ENCODE data around the gene UBE2M. TPM values are rescaled to one million over a fixed set of nuclear protein-coding genes. Genes with fewer than 3 reads are reported as not detected.

Gene UBE2M
- total RNA-seq: 73.5 TPM in 2 replicates

DNA sequence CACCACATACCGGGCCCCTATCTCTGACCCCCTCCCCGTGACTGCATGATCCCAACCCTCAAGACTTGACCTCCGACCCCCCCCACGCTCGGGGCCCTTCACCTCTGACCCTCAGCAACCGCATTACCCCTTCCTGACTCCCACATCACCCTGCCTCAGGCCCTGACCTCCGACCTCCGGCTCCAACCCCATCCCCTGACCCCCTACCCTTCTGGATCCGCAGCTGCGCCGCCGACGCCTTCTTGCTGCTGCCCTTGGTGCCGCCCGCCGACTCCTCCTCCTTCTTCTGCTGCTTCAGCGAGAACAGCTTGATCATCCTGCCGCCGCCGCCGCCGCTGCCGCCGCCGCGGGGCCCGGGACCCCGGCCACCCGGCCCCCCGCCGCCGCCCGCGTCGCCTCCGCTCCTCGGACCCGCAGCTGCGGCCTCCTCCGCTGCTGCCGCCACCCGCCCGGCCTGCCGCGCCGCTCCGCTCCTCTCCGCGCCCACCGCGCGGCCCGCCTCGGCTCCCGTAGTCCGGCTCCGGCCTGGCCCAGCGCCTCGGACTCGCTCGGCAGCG is at the start of gene UBE2M:
TSS of gene UBE2M (minus strand) at position 546 of the 557 bp plus-strand sequence. CDS start at position 316, 230 bp downstream.

DNA sequence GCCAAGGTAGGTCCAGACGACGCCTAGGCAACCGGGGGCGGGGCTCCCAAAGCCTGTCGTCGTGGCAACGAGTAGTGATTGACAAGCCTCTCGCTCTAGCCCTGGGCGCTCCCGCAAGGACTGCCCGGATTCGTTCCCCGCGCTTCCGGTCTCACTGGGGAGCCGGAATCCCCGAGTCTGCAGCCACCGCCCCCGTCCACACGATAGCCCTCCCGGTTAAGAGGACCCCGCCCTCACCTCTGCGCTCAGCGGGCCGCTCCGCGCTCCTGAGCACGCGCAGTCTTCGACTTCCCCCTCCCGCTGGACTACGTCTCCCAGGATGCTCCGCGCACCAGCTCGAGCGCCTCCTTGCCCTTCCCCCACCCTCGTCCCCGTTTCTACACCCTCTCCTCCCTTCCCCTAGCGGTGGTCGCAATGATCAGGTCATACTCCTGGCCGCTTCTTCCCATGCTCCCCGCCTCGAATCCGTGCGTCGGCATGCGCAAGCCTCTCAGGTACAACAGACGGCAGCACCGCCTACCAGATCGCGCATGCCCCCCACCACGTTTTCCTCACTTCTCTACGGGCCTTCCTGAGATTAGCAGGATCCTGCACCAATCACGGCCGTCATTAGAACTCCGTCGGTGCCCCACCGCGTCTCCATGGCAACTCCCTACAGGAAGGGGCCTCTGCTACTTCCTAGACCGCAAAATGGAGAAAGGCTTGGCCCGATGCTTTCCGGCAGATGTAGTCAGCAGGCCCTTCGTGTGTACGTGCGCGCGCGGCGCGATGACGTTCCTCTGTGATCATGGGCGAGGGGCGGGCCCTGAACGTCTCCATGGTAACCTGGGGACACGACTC is 14.6 kb upstream of the UBE2M start, which contains the start of gene MZF1:
TSS of gene MZF1 (minus strand) at position 518 of the 840 bp plus-strand sequence. CDS start 1,946 bp downstream, outside the sequence.

DNA sequence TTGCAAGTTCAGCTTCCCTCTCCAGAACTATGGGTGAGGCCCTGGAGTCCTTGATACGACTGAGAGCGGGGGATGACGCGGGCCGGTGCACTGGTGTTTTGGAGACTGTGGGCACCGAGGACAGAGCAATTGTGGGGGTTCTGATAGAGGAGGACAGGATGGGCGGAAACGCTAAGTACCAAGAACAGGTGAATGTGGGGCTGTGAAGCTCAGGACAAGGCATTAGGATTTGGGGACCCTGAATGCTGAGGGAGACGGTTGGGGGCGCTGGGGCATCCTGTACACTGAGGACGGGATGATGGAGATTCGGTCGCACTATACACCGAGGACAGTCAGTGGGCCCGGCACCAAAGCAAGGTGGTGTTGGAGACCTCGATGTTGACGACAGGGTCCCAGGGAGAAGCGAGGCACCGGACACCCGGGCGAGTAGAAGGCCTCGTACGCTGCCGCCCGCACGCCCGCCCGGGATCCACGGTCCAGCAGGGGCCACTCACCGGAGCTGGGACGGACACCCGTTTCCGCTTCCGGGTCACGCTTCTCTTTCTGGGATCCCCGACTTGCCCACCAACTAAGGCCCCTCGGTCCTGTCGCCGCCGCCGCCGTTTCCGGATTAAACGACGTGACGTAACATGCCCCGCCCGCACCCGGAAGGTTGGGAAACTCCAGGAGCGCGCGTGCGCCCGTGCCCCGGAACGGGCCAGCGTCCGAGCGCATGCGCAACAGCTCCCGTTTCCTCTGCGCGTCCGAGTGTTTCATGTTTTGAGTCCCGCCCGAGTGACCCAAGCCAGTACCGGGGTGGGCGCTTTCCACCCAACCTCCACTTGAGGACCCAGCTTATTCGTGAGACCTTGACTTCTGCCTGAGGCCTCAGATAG is 3.7 kb downstream of the UBE2M start, which contains the start of gene CHMP2A:
TSS of gene CHMP2A (minus strand) at position 612 of the 875 bp plus-strand sequence. CDS start 893 bp downstream, outside the sequence.

DNA sequence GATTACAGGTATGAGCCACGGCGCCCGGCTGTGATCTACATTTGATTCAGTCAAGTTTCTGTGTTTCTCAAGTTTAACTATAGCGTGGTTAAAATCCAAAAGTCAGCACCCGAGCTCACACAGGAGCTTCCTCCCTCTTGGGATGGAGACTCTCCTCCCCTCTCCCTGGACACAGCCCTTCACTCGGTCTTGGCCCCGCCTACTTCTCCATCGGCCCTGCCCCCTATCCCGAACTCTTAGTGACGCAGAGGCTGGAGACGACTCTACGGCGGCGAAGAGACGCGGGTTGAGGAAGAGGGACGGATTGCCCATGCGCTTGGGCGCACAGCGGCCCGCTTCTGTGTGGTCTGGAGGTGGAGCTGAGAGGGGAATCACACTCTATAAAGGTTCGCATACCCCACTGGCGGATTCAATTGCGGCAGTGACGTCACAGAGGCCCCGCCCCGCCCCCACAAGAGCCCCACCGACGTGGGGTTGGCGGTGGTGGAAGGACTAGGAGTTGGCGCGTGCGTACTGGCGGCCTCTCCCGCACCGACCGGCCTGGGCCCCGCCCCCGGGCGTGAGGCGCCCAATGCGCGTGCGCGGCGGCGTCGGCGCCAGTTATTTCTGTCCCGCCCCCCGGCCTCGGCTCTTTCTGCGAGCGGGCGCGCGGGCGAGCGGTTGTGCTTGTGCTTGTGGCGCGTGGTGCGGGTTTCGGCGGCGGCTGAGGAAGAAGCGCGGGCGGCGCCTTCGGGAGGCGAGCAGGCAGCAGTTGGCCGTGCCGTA is 14.4 kb downstream of the UBE2M start, which contains the start of gene TRIM28:
TSS of gene TRIM28 (plus strand) at position 239 of the 765 bp plus-strand sequence. CDS start 694 bp downstream, outside the sequence.

DNA sequence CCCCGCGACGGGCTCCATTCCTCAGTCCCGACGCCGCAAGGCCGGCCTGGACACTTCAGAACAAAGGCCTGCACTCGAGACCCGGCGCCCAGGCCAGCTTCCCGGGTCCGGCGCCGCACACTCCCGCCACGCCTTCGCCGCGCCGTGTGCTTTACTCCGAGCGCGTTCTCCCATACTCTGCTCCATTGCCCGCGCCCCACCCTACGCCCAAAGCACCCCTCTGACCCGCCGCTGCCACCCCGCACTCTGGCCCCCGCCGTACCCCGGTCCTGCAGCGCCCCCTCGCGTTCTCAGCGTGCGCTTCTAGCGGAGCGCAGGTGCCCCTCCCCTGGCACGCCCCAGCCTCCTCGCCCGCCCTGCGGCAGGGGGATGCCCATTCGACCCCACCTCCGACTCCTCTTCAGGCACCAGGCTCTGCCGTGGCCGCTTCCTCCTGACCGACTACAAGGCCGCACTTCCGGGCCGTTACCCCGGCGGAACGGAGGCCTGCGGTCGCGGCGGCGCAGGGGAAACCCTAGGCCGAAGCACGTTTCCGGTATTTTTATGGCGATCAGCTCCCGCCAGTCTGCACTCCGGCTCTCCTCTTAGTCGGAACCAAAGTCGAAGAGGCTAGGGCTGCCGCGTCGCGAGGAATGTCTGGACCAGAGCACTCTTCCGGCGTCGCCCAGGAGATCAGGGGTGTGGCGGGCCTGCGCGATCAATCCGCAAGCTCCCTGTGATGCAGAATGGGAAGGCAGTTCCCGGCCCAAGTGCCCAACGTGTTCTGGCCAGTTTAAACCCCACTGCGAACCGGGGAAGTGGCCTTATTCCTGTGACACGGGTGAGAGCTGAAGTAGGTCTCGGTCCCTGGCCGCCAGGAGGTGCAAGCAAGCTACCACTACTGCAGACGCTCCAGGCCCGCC is 38.8 kb downstream of the UBE2M start, which contains the start of gene ZBTB45:
TSS of gene ZBTB45 (minus strand) at position 456 of the 902 bp plus-strand sequence. CDS start 2,137 bp downstream, outside the sequence.

DNA sequence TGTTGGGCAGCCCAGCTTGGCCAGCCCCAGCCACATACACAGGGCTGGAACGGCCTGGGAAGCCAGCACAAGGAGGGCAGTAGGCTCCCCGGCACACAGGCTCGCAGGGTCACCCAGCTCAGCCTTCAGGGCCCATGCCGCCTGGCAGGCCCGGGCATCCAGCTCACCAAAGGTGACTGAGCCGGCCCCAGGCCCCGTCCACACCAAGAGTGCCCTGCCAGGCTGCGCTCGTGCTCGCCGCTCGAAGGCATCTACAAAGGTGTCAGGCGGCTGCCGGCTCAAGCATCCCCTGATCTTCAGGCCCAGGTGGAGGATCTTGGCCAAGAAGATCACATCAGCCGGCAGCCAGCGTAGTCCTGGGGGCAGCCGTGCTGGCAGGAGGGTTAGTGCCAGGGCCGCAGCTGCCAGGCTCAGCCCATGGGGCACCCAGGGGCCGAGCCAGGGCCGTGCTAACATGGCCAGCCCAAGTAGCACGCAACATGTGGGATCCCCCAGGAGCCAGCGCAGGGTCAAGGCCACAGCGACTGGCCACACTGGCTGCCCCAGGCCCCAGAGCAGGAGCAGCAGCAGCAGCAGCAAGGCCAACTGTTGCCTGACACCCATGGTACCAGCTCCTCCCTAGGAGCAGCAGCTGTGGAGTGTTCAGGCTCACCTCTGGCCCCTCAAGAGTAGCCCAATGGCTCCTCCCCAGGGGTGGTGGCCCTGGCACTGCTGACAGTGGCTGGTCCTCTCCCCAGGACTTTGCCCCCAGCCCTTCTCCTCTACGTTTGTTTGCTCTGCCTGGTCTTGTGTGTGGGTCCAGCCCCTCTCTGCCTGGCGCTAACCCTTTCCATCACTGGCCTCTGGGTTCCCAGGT is 46.8 kb downstream of the UBE2M start, which contains the start of gene SLC27A5:
TSS of gene SLC27A5 (minus strand) at position 640 of the 856 bp plus-strand sequence. CDS start at position 603, 37 bp downstream.

Small RNAs within 50 kb of the gene (small RNA-seq; reads per million reads assigned to genes)
- 0.19 reads per million for gene MIR6807
- not detected for gene RN7SL525P

Other genes starting within 250 kb of the UBE2M start
- gene ZSCAN22, start 231.6 kb downstream of the UBE2M start, total RNA-seq: 3.3 and 4.1 TPM in 2 replicates
- gene A1BG, start 205.1 kb downstream of the UBE2M start, total RNA-seq: 1.4 and 1.5 TPM in 2 replicates
- 0.73 and 0.78 TPM in 2 replicates for gene ZNF497, start 195.9 kb downstream of the UBE2M start, total RNA-seq
- 2.2 and 2.5 TPM in 2 replicates for gene ZNF837, start 177.6 kb downstream of the UBE2M start, total RNA-seq
- gene RPS5, start 171.3 kb downstream of the UBE2M start, total RNA-seq: 1,563 and 2,739 TPM in 2 replicates
- gene RNF225, start 163.0 kb downstream of the UBE2M start, total RNA-seq: 0.37 and 0.59 TPM in 2 replicates
- gene ZNF584, start 150.0 kb downstream of the UBE2M start, total RNA-seq: 16.5 and 20.9 TPM in 2 replicates
- 7.0 and 7.2 TPM in 2 replicates for gene ZNF132, start 118.5 kb downstream of the UBE2M start, total RNA-seq
- 11.8 and 14.5 TPM in 2 replicates for gene ZNF324B, start 107.0 kb downstream of the UBE2M start, total RNA-seq
- 13.9 and 16.2 TPM in 2 replicates for gene ZNF324, start 91.5 kb downstream of the UBE2M start, total RNA-seq
- 9.0 and 12.9 TPM in 2 replicates for gene ZNF446, start 82.3 kb downstream of the UBE2M start, total RNA-seq
- 4.3 and 5.1 TPM in 2 replicates for gene SLC27A5, start 46.6 kb downstream of the UBE2M start, total RNA-seq
- 7.0 and 7.4 TPM in 2 replicates for gene ZBTB45, start 38.8 kb downstream of the UBE2M start, total RNA-seq
- 362 and 460 TPM in 2 replicates for gene TRIM28, start 14.5 kb downstream of the UBE2M start, total RNA-seq
- gene CHMP2A, start 3.5 kb downstream of the UBE2M start, total RNA-seq: 80.5 and 113 TPM in 2 replicates
- gene MZF1, start 14.7 kb upstream of the UBE2M start, total RNA-seq: 21.3 and 22.9 TPM in 2 replicates

All from subcutaneous preadipocyte (primary cell).